GM12878 (cell line): Measurements from ENCODE around the gene SNAI3. TPM values are rescaled to one million over a fixed set of nuclear protein-coding genes. Genes with fewer than 3 reads are reported as not detected.
A peak's percentile ranks its signal among the peaks of the same experiment; 100 is the strongest.

Source experiments
- CHD1 ChIP-seq: IDR thresholded peaks from 2 replicates; pipeline ENCODE4 v1.6.1; 2012; ENCODE audit warnings: low read depth, low read length, improper control_type of control experiment
- FOXK2 ChIP-seq: fragments of 450-650 bp; IDR thresholded peaks from 2 replicates; pipeline ENCODE4 v1.6.1; 2017; ENCODE audit warnings: mild to moderate bottlenecking, moderate library complexity
- GATAD2B ChIP-seq: fragments of 450-650 bp; conservative IDR thresholded peaks from 2 replicates; pipeline ENCODE4 v1.6.1; 2017; ENCODE audit warnings: low read depth, mild to moderate bottlenecking, moderate library complexity
- IKZF1 ChIP-seq: fragments of 450-650 bp; conservative IDR thresholded peaks from 2 replicates; pipeline ENCODE4 v1.6.1; 2017; ENCODE audit warnings: antibody characterized with exemption, mild to moderate bottlenecking
- NR2F1 ChIP-seq: fragments of 450-650 bp; conservative IDR thresholded peaks from 2 replicates; pipeline ENCODE4 v1.6.1; 2017; ENCODE audit warnings: mild to moderate bottlenecking
- PAX5 ChIP-seq: IDR thresholded peaks from 2 replicates; pipeline ENCODE4 v1.6.1; 2011; ENCODE audit warnings: low read depth, low read length, borderline replicate concordance
- RELA ChIP-seq: fragments of 450-650 bp; IDR thresholded peaks from 2 replicates; pipeline ENCODE4 v1.8.0; 2014; ENCODE audit warnings: borderline replicate concordance; ENCODE audit not compliant: partially characterized antibody
- SMARCA5 ChIP-seq: fragments of 450-650 bp; IDR thresholded peaks from 2 replicates; pipeline ENCODE4 v1.6.1; 2017; ENCODE audit warnings: mild to moderate bottlenecking
- SRF ChIP-seq, 2 experiments: IDR thresholded peaks; 2 replicates each; pipeline ENCODE4 v1.6.1; 2011; ENCODE audit warnings: low read depth in 2 of 2, low read length in 2 of 2, mild to moderate bottlenecking in 1 of 2, moderate library complexity in 1 of 2
- STAT1 ChIP-seq: fragments of 450-650 bp; conservative IDR thresholded peaks from 2 replicates; pipeline ENCODE4 v1.6.1; 2014; ENCODE audit warnings: antibody characterized with exemption, mild to moderate bottlenecking
- WRNIP1 ChIP-seq: IDR thresholded peaks from 2 replicates; pipeline ENCODE4 v1.6.1; 2011; ENCODE audit warnings: low read depth, low read length, improper control_type of control experiment, borderline replicate concordance
- ZNF217 ChIP-seq: fragments of 450-650 bp; IDR thresholded peaks from 2 replicates; pipeline ENCODE4 v1.6.1; 2017; ENCODE audit warnings: antibody characterized with exemption, mild to moderate bottlenecking
- ZSCAN29 ChIP-seq: fragments of 450-650 bp; IDR thresholded peaks from 2 replicates; pipeline ENCODE4 v1.6.1; 2017; ENCODE audit warnings: mild to moderate bottlenecking, moderate library complexity
- ZZZ3 ChIP-seq: IDR thresholded peaks from 2 replicates; pipeline ENCODE4 v1.6.1; 2011; ENCODE audit warnings: low read depth; ENCODE audit not compliant: control insufficient read depth, insufficient read length
- polyA plus RNA-seq, 11 experiments: library from polyadenylated mRNA; depleted of rRNA in 4 of 11; unstranded in 6 of 11; stranded (reverse) in 5 of 11; fragments of >200 nt; fragmentation: Nextera tagmentation in 4 of 11; fragmentation: Illumina TruSeq in 1 of 11; extraction: Ambion mirVana in 4 of 11; extraction: Trizol in 1 of 11; gene quantifications; 1 replicate in 1 of 11; 2 replicates in 10 of 11; pipeline versions ENCODE4 v1.2.1 to v1.2.3, GENCODE V29; 2011 to 2016; ENCODE audit warnings: inconsistent platforms in 2 of 11, missing spikeins in 2 of 11, low read depth in 1 of 11
- total RNA-seq, 4 experiments: library from RNA; depleted of rRNA in 3 of 4; stranded (reverse); fragments of >200 nt in 3 of 4; fragmentation: Illumina TruSeq in 1 of 4; extraction: Trizol in 1 of 4; gene quantifications; 2 replicates each; pipeline versions ENCODE4 v1.2.1 to v1.2.3, GENCODE V29; 2013 to 2021
- TF ChIP-seq, protein P1 (sequence below): IDR thresholded peaks from 2 replicates; pipeline ENCODE4 v1.6.1; 2011; ENCODE audit warnings: borderline replicate concordance, low read depth, mild to moderate bottlenecking, moderate library complexity, mixed read lengths, low read length; ENCODE audit not compliant: insufficient read depth; ENCODE audit errors: extremely low read length
- TF ChIP-seq, protein P2 (sequence below): fragments of 450-650 bp; IDR thresholded peaks from 2 replicates; pipeline ENCODE4 v1.6.1; 2017; ENCODE audit warnings: antibody characterized with exemption, mild to moderate bottlenecking, moderate library complexity
- TF ChIP-seq, protein P3 (sequence below): IDR thresholded peaks from 2 replicates; pipeline ENCODE4 v1.6.1; 2012; ENCODE audit warnings: low read depth, low read length, improper control_type of control experiment
- TF ChIP-seq, protein P4 (sequence below): IDR thresholded peaks from 2 replicates; pipeline ENCODE4 v1.6.1; 2012; ENCODE audit warnings: low read depth, low read length, improper control_type of control experiment

The SNAI3 gene
- total and polyA plus RNA-seq, 10 of the 15 experiments (the other 5 are each of a cell fraction or from before 2014, with no cell fraction given), result 0.21 to 7.4 (median 3.0) TPM

DNA sequence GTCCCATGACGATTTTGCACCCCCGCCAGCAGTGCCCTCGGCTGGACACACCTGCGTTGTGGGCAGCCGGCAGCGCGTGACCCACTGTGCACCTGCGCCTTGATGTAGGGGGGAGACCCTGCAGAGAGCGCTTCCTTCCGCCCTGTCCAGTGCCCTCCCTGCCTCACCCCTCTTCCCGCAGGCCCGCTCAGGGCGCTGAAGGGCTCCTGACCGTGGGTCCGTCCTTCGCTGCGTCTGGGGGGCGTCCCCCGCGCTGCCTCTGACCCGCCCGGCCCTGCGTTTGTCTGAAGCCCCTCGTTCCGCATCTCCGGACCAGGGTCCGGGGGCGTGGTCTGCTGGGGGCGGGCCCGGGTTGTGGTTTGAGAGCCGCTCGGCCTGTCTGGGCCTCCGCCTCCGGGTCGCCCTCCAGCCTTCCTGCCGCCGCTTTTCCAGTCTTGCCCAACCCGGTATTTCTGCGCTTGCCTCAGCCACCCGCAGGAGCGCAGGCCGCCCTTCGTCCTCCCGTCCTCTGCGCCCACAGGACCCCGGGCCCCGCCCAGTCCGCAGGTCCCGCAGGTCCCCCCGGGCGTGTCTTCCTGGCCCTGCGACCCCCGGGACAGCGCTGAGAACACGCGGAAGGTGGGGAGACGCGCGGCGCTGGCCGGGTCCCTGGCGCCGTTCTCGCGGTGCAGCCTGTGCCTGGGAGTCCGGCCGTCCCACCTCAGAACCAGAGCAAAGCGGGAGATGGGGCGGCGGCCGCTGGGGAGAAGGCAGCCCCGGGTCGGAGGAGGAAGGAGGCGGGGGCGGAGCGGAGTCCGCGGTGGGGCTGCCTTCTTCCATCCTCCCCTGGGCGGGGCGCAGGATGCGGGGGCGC lies 51.9 kb downstream of the SNAI3 start (continued):
- TF ChIP-seq, protein P1, sequence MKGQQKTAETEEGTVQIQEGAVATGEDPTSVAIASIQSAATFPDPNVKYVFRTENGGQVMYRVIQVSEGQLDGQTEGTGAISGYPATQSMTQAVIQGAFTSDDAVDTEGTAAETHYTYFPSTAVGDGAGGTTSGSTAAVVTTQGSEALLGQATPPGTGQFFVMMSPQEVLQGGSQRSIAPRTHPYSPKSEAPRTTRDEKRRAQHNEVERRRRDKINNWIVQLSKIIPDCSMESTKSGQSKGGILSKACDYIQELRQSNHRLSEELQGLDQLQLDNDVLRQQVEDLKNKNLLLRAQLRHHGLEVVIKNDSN, result peak; percentile 57
- no peak for TF ChIP-seq ZNF217
- TF ChIP-seq CHD1, result no peak
- TF ChIP-seq SMARCA5, result peak; percentile 78
- peak; percentile 55; the same call in 1 of the 2 replicates for TF ChIP-seq NR2F1
- 0 out of 2 replicates have a peak, but pooled peaks have one; percentile 23 for TF ChIP-seq ZSCAN29
- TF ChIP-seq ZZZ3, result no peak
- TF ChIP-seq FOXK2, result no peak
- peak; percentile 48; the same call in 1 of the 2 replicates for TF ChIP-seq IKZF1
- TF ChIP-seq STAT1, result 0 out of 2 replicates have a peak, but pooled peaks have one; percentile 74
- no peak for TF ChIP-seq SRF (IDR thresholded peaks at IDR 0.05; ENCODE audit: low read depth in 2 of 2, low read length in 2 of 2)
- TF ChIP-seq, protein P2, sequence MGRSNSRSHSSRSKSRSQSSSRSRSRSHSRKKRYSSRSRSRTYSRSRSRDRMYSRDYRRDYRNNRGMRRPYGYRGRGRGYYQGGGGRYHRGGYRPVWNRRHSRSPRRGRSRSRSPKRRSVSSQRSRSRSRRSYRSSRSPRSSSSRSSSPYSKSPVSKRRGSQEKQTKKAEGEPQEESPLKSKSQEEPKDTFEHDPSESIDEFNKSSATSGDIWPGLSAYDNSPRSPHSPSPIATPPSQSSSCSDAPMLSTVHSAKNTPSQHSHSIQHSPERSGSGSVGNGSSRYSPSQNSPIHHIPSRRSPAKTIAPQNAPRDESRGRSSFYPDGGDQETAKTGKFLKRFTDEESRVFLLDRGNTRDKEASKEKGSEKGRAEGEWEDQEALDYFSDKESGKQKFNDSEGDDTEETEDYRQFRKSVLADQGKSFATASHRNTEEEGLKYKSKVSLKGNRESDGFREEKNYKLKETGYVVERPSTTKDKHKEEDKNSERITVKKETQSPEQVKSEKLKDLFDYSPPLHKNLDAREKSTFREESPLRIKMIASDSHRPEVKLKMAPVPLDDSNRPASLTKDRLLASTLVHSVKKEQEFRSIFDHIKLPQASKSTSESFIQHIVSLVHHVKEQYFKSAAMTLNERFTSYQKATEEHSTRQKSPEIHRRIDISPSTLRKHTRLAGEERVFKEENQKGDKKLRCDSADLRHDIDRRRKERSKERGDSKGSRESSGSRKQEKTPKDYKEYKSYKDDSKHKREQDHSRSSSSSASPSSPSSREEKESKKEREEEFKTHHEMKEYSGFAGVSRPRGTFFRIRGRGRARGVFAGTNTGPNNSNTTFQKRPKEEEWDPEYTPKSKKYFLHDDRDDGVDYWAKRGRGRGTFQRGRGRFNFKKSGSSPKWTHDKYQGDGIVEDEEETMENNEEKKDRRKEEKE, result no peak
- TF ChIP-seq, protein P3, sequence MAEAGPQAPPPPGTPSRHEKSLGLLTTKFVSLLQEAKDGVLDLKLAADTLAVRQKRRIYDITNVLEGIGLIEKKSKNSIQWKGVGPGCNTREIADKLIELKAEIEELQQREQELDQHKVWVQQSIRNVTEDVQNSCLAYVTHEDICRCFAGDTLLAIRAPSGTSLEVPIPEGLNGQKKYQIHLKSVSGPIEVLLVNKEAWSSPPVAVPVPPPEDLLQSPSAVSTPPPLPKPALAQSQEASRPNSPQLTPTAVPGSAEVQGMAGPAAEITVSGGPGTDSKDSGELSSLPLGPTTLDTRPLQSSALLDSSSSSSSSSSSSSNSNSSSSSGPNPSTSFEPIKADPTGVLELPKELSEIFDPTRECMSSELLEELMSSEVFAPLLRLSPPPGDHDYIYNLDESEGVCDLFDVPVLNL, result no peak
- peak; percentile 0 for TF ChIP-seq RELA
- TF ChIP-seq, protein P4, sequence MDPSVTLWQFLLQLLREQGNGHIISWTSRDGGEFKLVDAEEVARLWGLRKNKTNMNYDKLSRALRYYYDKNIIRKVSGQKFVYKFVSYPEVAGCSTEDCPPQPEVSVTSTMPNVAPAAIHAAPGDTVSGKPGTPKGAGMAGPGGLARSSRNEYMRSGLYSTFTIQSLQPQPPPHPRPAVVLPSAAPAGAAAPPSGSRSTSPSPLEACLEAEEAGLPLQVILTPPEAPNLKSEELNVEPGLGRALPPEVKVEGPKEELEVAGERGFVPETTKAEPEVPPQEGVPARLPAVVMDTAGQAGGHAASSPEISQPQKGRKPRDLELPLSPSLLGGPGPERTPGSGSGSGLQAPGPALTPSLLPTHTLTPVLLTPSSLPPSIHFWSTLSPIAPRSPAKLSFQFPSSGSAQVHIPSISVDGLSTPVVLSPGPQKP, result no peak
- TF ChIP-seq GATAD2B, result peak; percentile 89
- TF ChIP-seq PAX5, result peak; percentile 77; the same call in 1 of the 2 replicates
- no peak for TF ChIP-seq WRNIP1
